Ovary (tissue), 3 donors: ENCODE data around the gene ZNF337.

Source experiments
- CTCF ChIP-seq, 3 donors: fragments of 450-650 bp in 2 of 3; fragments of 200-600 bp in 1 of 3; IDR thresholded peaks; one replicate each; pipeline versions ENCODE4 v1.5.1 to v1.8.0; 2016 to 2022; ENCODE audit warnings: antibody characterized with exemption in 3 of 3, mild to moderate bottlenecking in 1 of 3
- EP300 ChIP-seq: sonication (generic); formaldehyde crosslinking; IDR thresholded peaks from one replicate; pipeline ENCODE4 v1.6.1; 2017; ENCODE audit warnings: antibody characterized with exemption
- POLR2A ChIP-seq: fragments of 450-650 bp; IDR thresholded peaks from one replicate; pipeline ENCODE4 v1.6.1; 2017; ENCODE audit warnings: antibody characterized with exemption, mild to moderate bottlenecking, moderate library complexity
- donor health status: DM: no; HTN: no; CAD: no.

DNA sequence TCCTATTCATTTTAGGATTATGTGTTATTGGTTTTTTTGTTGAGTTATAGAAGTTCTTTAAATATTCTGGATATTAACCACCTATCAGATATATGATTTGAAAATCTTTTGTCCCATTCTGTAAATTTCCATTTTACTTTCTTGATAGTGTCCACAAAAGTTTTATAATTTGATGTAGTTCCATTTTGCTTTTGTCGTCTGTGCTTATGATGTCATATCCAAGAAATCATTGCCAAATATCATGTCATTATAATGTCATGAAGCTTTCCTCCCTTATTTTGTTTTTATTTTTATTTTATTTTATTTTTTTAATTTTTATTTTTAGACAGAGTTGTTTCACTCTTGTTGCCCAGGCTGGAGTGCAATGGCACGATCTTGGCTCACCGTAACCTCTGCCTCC lies 51.8 kb downstream of the ZNF337 start:
- TF ChIP-seq CTCF (IDR thresholded peaks at IDR 0.05) (no peak), POLR2A (no peak), EP300 (no peak)
